ENCODE results near the gene ASAP3.

Gene ASAP3

GRCh38 chr1:23417570-23417969 lies 66.4 kb downstream of the ASAP3 start:
- peak overlapping the region in 1 of 2 donors; percentile 38 for H3K9ac ChIP-seq (ENCODE audit: low read depth in 1 of 2, low read length in 2 of 2)
- peak overlapping the region; percentile 7 to 10 for H3K27ac ChIP-seq (ENCODE audit: low read depth in 2 of 2, low read length in 2 of 2)
- H3K9me3 ChIP-seq (ENCODE audit: control insufficient read depth in 2 of 2, low read length in 2 of 2): no peaks in the 10 kb centered on the region
- no peak overlapping the region for H3K4me3 ChIP-seq (ENCODE audit: low read length in 2 of 2)
- H3K4me1 ChIP-seq (ENCODE audit: control insufficient read depth in 2 of 2, insufficient read depth in 2 of 2, low read length in 2 of 2): peaks cover 20 to 23% of the 10 kb centered on the region in 2 donors
- no peaks in the 10 kb centered on the region for H3K27me3 ChIP-seq (ENCODE audit: control insufficient read depth in 2 of 2, insufficient read depth in 2 of 2, low read length in 2 of 2)
- H3K36me3 ChIP-seq (ENCODE audit: control insufficient read depth in 2 of 2, insufficient read depth in 2 of 2, low read length in 2 of 2): peaks cover 19 to 26% of the 10 kb centered on the region in 2 donors

DNA sequence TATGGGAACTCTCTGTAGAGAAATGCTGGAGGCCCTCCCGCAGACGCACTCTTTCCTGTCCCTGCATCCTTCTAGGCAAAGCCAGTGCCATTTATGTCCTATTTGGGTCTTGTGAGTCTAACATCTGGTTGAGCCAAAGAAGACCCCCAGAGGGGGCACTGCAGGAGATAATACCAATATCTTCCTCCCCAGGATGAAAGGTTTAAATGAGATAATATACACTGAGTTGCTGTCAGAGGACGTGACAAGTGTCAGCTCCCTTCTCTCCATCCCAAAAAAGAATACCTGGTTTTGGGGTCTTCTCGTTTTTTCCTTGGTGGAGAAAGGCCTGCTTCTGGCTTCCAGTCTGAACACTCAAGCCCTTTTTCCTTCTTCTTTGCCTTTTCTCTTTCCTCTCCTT lies 67.0 kb downstream of the ASAP3 start:
- Histone ChIP-seq H3K9ac (ENCODE audit: low read depth in 1 of 2, low read length in 2 of 2) (no peak overlapping the region), H3K27me3 (ENCODE audit: control insufficient read depth in 2 of 2, insufficient read depth in 2 of 2, low read length in 2 of 2) (no peaks in the 10 kb centered on the region), H3K4me3 (ENCODE audit: low read length in 2 of 2) (no peak overlapping the region), H3K36me3 (ENCODE audit: control insufficient read depth in 2 of 2, insufficient read depth in 2 of 2, low read length in 2 of 2) (peaks cover 19 to 26% of the 10 kb centered on the region in 2 donors), H3K27ac (ENCODE audit: low read depth in 2 of 2, low read length in 2 of 2) (no peak overlapping the region), H3K9me3 (ENCODE audit: control insufficient read depth in 2 of 2, low read length in 2 of 2) (no peaks in the 10 kb centered on the region), H3K4me1 (ENCODE audit: control insufficient read depth in 2 of 2, insufficient read depth in 2 of 2, low read length in 2 of 2) (peaks cover 14 to 17% of the 10 kb centered on the region in 2 donors)

DNA sequence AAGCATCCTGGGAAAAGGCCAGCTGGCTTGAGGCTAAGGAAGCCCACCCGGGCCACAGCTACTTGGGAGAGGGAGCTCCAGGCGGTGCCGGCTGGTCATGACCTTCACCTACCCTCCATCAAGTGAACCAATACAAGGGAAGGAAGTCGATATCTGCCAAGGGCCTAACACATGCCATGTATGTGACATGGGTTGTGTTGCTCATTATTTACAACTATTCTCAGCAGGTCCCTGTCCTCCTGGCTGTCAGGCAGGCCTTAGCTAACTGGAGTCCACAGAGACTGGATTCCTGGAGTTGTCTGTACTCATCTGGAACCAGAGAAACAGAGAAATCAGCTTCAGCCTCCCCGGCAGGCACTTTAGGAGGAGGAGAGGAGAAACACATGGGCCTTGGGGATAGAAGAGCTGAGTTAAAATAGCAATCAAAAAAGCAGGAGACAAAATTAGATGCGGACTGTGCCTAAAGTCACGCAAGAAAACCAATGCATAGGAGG lies 75.1 kb downstream of the ASAP3 start:
- no peaks in the 10 kb centered on the region for H3K9me3 ChIP-seq (ENCODE audit: control insufficient read depth in 2 of 2, low read length in 2 of 2)
- H3K4me3 ChIP-seq (ENCODE audit: low read length in 2 of 2): no peak overlapping the region
- peaks cover 20 to 33% of the 10 kb centered on the region in 2 donors for H3K36me3 ChIP-seq (ENCODE audit: control insufficient read depth in 2 of 2, insufficient read depth in 2 of 2, low read length in 2 of 2)
- no peak overlapping the region for H3K27ac ChIP-seq (ENCODE audit: low read depth in 2 of 2, low read length in 2 of 2)
- peaks cover 7 to 9% of the 10 kb centered on the region in 2 donors for H3K4me1 ChIP-seq (ENCODE audit: control insufficient read depth in 2 of 2, insufficient read depth in 2 of 2, low read length in 2 of 2)
- H3K9ac ChIP-seq (ENCODE audit: low read depth in 1 of 2, low read length in 2 of 2): no peak overlapping the region
- no peaks in the 10 kb centered on the region for H3K27me3 ChIP-seq (ENCODE audit: control insufficient read depth in 2 of 2, insufficient read depth in 2 of 2, low read length in 2 of 2)

DNA sequence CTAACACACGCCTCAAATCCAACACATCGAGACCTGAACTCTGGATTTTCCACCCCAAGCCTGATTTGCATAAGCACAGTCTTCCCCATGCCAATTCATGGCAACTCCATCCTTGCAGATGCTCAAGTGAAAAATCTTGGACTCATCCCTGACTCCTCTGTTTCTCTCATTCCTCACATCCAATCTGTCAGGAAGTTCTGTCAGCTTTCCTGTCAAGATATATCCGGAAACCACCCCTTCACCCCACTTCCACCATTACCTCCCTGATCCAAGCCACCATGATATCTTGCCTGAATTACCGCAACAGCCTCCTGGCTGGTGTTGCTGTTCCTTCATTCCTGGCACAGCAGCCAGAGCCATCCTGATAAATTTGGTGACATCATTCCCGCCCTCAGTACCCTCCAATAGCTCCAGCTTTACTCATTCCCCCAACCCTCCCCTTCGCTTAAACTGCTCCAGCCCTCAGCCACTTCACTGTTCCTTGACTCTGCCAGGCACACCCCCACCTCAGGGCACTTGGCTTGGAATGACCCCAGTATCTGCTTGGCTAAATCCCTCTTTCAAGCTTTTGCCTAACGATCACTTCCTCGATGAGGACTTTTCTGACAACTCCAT lies 76.9 kb downstream of the ASAP3 start:
- Histone ChIP-seq H3K4me1 (ENCODE audit: control insufficient read depth in 2 of 2, insufficient read depth in 2 of 2, low read length in 2 of 2) (peaks cover 20 to 26% of the 10 kb centered on the region in 2 donors), H3K27ac (ENCODE audit: low read depth in 2 of 2, low read length in 2 of 2) (no peak overlapping the region), H3K9me3 (ENCODE audit: control insufficient read depth in 2 of 2, low read length in 2 of 2) (no peaks in the 10 kb centered on the region), H3K36me3 (ENCODE audit: control insufficient read depth in 2 of 2, insufficient read depth in 2 of 2, low read length in 2 of 2) (peaks cover 20 to 34% of the 10 kb centered on the region in 2 donors), H3K27me3 (ENCODE audit: control insufficient read depth in 2 of 2, insufficient read depth in 2 of 2, low read length in 2 of 2) (no peaks in the 10 kb centered on the region), H3K9ac (ENCODE audit: low read depth in 1 of 2, low read length in 2 of 2) (no peak overlapping the region), H3K4me3 (ENCODE audit: low read length in 2 of 2) (no peak overlapping the region)

GRCh38 chr1:23405946-23406345 lies 78.0 kb downstream of the ASAP3 start:
- peaks cover 18 to 43% of the 10 kb centered on the region in 2 donors for H3K36me3 ChIP-seq (ENCODE audit: control insufficient read depth in 2 of 2, insufficient read depth in 2 of 2, low read length in 2 of 2)
- H3K27me3 ChIP-seq (ENCODE audit: control insufficient read depth in 2 of 2, insufficient read depth in 2 of 2, low read length in 2 of 2): no peaks in the 10 kb centered on the region
- no peak overlapping the region for H3K9ac ChIP-seq (ENCODE audit: low read depth in 1 of 2, low read length in 2 of 2)
- no peak overlapping the region for H3K27ac ChIP-seq (ENCODE audit: low read depth in 2 of 2, low read length in 2 of 2)
- H3K4me1 ChIP-seq (ENCODE audit: control insufficient read depth in 2 of 2, insufficient read depth in 2 of 2, low read length in 2 of 2): peaks cover 20 to 27% of the 10 kb centered on the region in 2 donors
- no peaks in the 10 kb centered on the region for H3K9me3 ChIP-seq (ENCODE audit: control insufficient read depth in 2 of 2, low read length in 2 of 2)
- H3K4me3 ChIP-seq (ENCODE audit: low read length in 2 of 2): no peak overlapping the region

DNA sequence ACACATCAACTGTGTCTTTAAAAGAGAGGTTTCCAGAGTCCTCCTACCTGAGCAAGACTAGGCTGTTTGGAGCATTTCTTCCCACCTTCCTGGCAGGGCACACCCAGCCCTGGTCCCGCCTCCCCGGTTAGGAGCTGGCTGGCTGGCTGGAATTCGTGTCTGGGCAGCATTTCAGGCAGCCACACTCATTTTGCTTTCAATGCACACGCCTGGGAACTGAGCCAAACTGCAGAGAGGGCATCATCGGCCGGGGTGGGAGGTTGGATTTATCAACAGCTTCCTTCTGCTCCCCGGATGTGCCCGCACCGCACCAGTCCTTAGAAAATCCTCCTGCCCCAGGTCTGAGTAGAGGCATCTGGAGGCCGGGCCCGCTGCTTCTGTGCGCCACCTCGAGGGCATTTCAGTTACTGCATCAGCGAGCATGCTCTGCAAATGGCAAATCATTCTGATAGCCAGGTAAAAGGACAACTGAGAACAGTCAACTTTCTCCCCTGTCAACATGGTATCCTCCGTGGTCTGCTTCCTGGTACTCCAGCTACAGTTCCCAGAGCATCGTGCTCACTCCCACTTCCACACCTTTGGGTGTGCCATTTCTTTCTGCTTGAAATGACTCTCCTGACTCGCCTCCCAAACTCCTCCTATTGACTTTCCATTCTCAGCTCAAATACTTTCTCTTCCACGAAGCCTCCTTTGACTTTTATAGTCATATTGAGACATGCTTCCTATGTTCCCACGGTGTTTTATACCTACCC lies 80.1 kb downstream of the ASAP3 start:
- Histone ChIP-seq H3K27ac (ENCODE audit: low read depth in 2 of 2, low read length in 2 of 2) (peak overlapping the region; percentile 67 to 84), H3K4me3 (ENCODE audit: low read length in 2 of 2) (peak overlapping the region; percentile 18 to 49), H3K36me3 (ENCODE audit: control insufficient read depth in 2 of 2, insufficient read depth in 2 of 2, low read length in 2 of 2) (peaks cover 16 to 35% of the 10 kb centered on the region in 2 donors), H3K9me3 (ENCODE audit: control insufficient read depth in 2 of 2, low read length in 2 of 2) (no peaks in the 10 kb centered on the region), H3K4me1 (ENCODE audit: control insufficient read depth in 2 of 2, insufficient read depth in 2 of 2, low read length in 2 of 2) (peaks cover 20 to 27% of the 10 kb centered on the region in 2 donors), H3K9ac (ENCODE audit: low read depth in 1 of 2, low read length in 2 of 2) (peak overlapping the region; percentile 42 to 45), H3K27me3 (ENCODE audit: control insufficient read depth in 2 of 2, insufficient read depth in 2 of 2, low read length in 2 of 2) (no peaks in the 10 kb centered on the region)

DNA sequence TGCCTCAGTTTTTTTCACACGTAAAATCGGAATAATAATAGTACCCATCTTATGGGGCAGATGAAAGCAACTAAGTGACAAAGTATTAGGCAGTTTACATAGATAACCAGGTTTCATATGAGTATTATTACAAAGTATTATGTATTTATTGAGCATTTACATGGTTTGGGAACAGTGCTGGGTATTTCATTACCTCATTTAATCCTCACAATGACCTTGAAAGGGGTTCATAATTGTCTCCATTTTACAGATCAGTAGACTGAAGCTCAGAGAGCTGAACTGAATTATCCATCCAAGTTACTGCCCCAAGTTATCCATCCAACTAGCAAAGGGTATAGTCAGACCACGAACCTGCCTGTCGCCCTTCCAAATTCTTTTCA lies 80.6 kb downstream of the ASAP3 start:
- Histone ChIP-seq H3K4me1 (ENCODE audit: control insufficient read depth in 2 of 2, insufficient read depth in 2 of 2, low read length in 2 of 2) (peaks cover 20 to 27% of the 10 kb centered on the region in 2 donors), H3K4me3 (ENCODE audit: low read length in 2 of 2) (peak overlapping the region; percentile 18 to 49), H3K9me3 (ENCODE audit: control insufficient read depth in 2 of 2, low read length in 2 of 2) (no peaks in the 10 kb centered on the region), H3K27me3 (ENCODE audit: control insufficient read depth in 2 of 2, insufficient read depth in 2 of 2, low read length in 2 of 2) (no peaks in the 10 kb centered on the region), H3K9ac (ENCODE audit: low read depth in 1 of 2, low read length in 2 of 2) (peak overlapping the region; percentile 42 to 45), H3K27ac (ENCODE audit: low read depth in 2 of 2, low read length in 2 of 2) (peak overlapping the region; percentile 67 to 84), H3K36me3 (ENCODE audit: control insufficient read depth in 2 of 2, insufficient read depth in 2 of 2, low read length in 2 of 2) (peaks cover 11 to 30% of the 10 kb centered on the region in 2 donors)

DNA sequence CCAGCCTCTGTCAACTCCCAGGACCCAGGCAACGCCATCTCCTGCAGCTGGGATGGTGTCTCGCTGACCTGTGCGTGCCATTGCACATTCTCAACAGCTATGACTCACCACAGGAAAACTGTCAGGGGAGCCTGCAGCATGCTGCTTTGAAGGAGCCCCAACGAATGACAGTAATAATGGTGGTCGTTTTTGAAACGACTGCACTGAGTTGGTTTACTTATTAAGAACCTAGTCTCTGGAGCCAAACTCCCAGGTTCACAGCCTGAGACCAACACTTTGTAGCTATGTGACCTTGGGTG lies 81.0 kb downstream of the ASAP3 start:
- no peaks in the 10 kb centered on the region for H3K27me3 ChIP-seq (ENCODE audit: control insufficient read depth in 2 of 2, insufficient read depth in 2 of 2, low read length in 2 of 2)
- peaks cover 20 to 27% of the 10 kb centered on the region in 2 donors for H3K4me1 ChIP-seq (ENCODE audit: control insufficient read depth in 2 of 2, insufficient read depth in 2 of 2, low read length in 2 of 2)
- H3K27ac ChIP-seq (ENCODE audit: low read depth in 2 of 2, low read length in 2 of 2): peak overlapping the region; percentile 67 to 84
- no peak overlapping the region for H3K4me3 ChIP-seq (ENCODE audit: low read length in 2 of 2)
- H3K9ac ChIP-seq (ENCODE audit: low read depth in 1 of 2, low read length in 2 of 2): peak overlapping the region in 1 of 2 donors; percentile 45
- no peaks in the 10 kb centered on the region for H3K9me3 ChIP-seq (ENCODE audit: control insufficient read depth in 2 of 2, low read length in 2 of 2)
- peaks cover 9 to 26% of the 10 kb centered on the region in 2 donors for H3K36me3 ChIP-seq (ENCODE audit: control insufficient read depth in 2 of 2, insufficient read depth in 2 of 2, low read length in 2 of 2)

GRCh38 chr1:23402286-23403037 lies 81.5 kb downstream of the ASAP3 start:
- H3K4me1 ChIP-seq (ENCODE audit: control insufficient read depth in 2 of 2, insufficient read depth in 2 of 2, low read length in 2 of 2): peaks cover 20 to 27% of the 10 kb centered on the region in 2 donors
- peaks cover 14 to 28% of the 10 kb centered on the region in 2 donors for H3K36me3 ChIP-seq (ENCODE audit: control insufficient read depth in 2 of 2, insufficient read depth in 2 of 2, low read length in 2 of 2)
- H3K9me3 ChIP-seq (ENCODE audit: control insufficient read depth in 2 of 2, low read length in 2 of 2): no peaks in the 10 kb centered on the region
- H3K9ac ChIP-seq (ENCODE audit: low read depth in 1 of 2, low read length in 2 of 2): peak overlapping the region in 1 of 2 donors; percentile 45
- no peak overlapping the region for H3K4me3 ChIP-seq (ENCODE audit: low read length in 2 of 2)
- no peaks in the 10 kb centered on the region for H3K27me3 ChIP-seq (ENCODE audit: control insufficient read depth in 2 of 2, insufficient read depth in 2 of 2, low read length in 2 of 2)
- H3K27ac ChIP-seq (ENCODE audit: low read depth in 2 of 2, low read length in 2 of 2): peak overlapping the region; percentile 67 to 84

DNA sequence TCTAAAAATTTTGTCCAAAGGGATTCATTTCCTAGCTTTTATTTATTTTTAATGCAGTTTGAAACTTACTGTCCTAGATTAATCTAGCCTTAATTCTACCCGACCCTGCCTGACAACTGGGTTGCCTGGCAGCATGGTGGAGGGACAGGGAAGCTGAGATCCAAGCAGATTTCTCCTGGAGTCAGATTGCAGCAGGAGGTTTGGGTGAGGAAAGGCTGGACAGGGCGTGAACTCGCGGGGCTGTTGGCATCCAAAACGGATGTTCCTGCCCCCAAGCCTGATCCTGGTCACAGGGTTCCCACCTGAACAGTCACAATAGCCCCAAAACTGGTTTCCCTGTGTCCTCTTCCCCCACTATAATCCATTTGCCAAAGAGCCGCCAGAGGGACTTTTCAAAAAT lies 82.7 kb downstream of the ASAP3 start:
- H3K36me3 ChIP-seq (ENCODE audit: control insufficient read depth in 2 of 2, insufficient read depth in 2 of 2, low read length in 2 of 2): peaks cover 21 to 33% of the 10 kb centered on the region in 2 donors
- no peaks in the 10 kb centered on the region for H3K27me3 ChIP-seq (ENCODE audit: control insufficient read depth in 2 of 2, insufficient read depth in 2 of 2, low read length in 2 of 2)
- H3K27ac ChIP-seq (ENCODE audit: low read depth in 2 of 2, low read length in 2 of 2): no peak overlapping the region
- peaks cover 20 to 27% of the 10 kb centered on the region in 2 donors for H3K4me1 ChIP-seq (ENCODE audit: control insufficient read depth in 2 of 2, insufficient read depth in 2 of 2, low read length in 2 of 2)
- no peak overlapping the region for H3K9ac ChIP-seq (ENCODE audit: low read depth in 1 of 2, low read length in 2 of 2)
- H3K4me3 ChIP-seq (ENCODE audit: low read length in 2 of 2): no peak overlapping the region
- H3K9me3 ChIP-seq (ENCODE audit: control insufficient read depth in 2 of 2, low read length in 2 of 2): no peaks in the 10 kb centered on the region
